ENCODE results near the gene MYEOV. TPM values are rescaled to one million over a fixed set of nuclear protein-coding genes. Genes with fewer than 3 reads are reported as not detected.

Gene MYEOV
- total and polyA plus RNA-seq, 4 donors: 0.79 to 0.90 TPM; not detected in 2

DNA sequence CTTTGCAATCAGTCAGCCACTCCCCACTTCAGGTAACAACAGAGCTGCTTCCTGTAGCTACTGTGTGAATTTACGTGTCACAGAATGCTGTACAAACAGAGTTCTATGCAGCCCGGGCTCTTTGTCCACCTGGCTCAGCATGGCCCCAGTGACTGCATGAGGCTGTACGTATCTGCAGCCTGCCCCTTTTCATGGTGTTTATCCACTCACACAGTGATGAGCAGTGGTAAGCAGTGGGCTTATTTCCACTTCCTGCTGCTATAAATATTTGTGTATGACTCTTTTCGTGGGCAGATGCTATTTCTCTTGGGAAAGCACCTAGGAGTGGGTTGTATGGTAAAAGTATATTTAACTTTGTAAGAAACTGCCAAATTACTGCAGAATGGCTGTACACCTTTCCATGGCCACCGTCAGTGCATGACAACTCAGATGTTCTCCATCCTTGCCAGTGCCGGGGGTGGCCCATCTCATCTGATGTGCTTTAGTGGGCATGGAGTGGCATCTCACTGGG lies 43.3 kb downstream of the MYEOV start:
- Histone ChIP-seq H3K9ac (ENCODE audit: low read depth in 1 of 2, low read length in 2 of 2) (no peak overlapping the region), H3K27ac (ENCODE audit: low read depth in 1 of 2, low read length in 2 of 2) (no peak overlapping the region)

DNA sequence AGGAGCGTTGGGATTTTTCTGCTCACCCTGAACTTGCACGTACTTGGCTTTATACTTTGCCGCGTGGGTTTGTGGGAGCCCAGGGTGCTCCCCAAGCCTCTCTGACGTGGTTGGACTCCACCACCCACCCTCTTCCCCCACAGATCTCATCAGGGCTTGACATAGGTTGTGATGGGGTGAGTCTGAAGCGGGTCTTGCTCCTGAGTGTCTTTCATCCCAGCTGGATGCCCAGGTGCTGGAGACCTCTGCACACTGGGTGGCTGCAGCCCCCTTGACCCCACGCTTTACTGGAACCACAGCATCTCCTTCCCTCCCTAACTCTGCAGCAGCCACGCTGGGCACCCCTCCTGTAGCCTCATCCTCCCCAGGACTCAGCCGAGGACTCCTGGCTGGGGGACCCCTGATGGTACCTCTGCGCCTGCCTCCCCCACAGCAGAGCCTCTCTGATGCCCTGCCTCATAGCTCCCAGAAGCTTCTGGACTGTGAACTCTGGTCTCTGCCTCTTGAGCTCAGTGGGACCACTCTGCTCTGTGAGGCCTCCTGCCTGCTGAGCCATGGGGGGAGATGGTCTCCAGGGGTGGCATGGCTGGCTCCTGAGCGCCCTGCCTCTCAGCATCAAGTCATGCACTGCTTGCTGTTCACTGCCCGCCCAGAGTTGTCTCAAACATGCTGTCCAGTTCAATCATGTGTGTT lies 45.2 kb downstream of the MYEOV start:
- WGBS: 94% methylated on average over 12 of the region's 12 CpGs
- Histone ChIP-seq H3K27me3 (ENCODE audit: control insufficient read depth in 4 of 4, insufficient read depth in 4 of 4, low read length in 3 of 4) (no peaks in the 10 kb centered on the region), H3K4me1 (ENCODE audit: control insufficient read depth in 4 of 4, insufficient read depth in 4 of 4, low read length in 3 of 4) (no peaks in the 10 kb centered on the region), H3K9ac (ENCODE audit: low read depth in 1 of 2, low read length in 2 of 2) (no peak overlapping the region), H3K36me3 (ENCODE audit: control insufficient read depth in 4 of 4, insufficient read depth in 3 of 4, low read depth in 1 of 4, low read length in 3 of 4) (no peaks in the 10 kb centered on the region), H3K27ac (ENCODE audit: low read depth in 1 of 2, low read length in 2 of 2) (no peak overlapping the region), H3K9me3 (ENCODE audit: control insufficient read depth in 4 of 4, low read length in 3 of 4) (no peaks in the 10 kb centered on the region), H3K4me3 (ENCODE audit: low read depth in 1 of 3, low read length in 3 of 3) (no peak overlapping the region)
- peak; percentile 25 for DNase-seq (ENCODE audit: low spot score)
- TF ChIP-seq, protein P1, sequence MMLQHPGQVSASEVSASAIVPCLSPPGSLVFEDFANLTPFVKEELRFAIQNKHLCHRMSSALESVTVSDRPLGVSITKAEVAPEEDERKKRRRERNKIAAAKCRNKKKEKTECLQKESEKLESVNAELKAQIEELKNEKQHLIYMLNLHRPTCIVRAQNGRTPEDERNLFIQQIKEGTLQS (IDR thresholded peaks at IDR 0.05): no peak
- TF ChIP-seq TAF1 (conservative IDR thresholded peaks at IDR 0.05) (no peak), YY1 (IDR thresholded peaks at IDR 0.05) (no peak), SP1 (IDR thresholded peaks at IDR 0.05) (no peak), EGR1 (IDR thresholded peaks at IDR 0.05; ENCODE audit: low read depth in 2 of 2) (no peak), HNF4G (IDR thresholded peaks at IDR 0.05) (no peak), JUND (IDR thresholded peaks at IDR 0.05) (no peak), RXRA (IDR thresholded peaks at IDR 0.05) (no peak), FOXA1 (IDR thresholded peaks at IDR 0.05) (no peak), RAD21 (IDR thresholded peaks at IDR 0.05) (no peak), HNF4A (conservative IDR thresholded peaks at IDR 0.05) (no peak), NR2F2 (IDR thresholded peaks at IDR 0.05) (no peak)
- TF ChIP-seq, protein P2, sequence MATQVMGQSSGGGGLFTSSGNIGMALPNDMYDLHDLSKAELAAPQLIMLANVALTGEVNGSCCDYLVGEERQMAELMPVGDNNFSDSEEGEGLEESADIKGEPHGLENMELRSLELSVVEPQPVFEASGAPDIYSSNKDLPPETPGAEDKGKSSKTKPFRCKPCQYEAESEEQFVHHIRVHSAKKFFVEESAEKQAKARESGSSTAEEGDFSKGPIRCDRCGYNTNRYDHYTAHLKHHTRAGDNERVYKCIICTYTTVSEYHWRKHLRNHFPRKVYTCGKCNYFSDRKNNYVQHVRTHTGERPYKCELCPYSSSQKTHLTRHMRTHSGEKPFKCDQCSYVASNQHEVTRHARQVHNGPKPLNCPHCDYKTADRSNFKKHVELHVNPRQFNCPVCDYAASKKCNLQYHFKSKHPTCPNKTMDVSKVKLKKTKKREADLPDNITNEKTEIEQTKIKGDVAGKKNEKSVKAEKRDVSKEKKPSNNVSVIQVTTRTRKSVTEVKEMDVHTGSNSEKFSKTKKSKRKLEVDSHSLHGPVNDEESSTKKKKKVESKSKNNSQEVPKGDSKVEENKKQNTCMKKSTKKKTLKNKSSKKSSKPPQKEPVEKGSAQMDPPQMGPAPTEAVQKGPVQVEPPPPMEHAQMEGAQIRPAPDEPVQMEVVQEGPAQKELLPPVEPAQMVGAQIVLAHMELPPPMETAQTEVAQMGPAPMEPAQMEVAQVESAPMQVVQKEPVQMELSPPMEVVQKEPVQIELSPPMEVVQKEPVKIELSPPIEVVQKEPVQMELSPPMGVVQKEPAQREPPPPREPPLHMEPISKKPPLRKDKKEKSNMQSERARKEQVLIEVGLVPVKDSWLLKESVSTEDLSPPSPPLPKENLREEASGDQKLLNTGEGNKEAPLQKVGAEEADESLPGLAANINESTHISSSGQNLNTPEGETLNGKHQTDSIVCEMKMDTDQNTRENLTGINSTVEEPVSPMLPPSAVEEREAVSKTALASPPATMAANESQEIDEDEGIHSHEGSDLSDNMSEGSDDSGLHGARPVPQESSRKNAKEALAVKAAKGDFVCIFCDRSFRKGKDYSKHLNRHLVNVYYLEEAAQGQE (IDR thresholded peaks at IDR 0.05): no peak
- TF ChIP-seq, protein P3, sequence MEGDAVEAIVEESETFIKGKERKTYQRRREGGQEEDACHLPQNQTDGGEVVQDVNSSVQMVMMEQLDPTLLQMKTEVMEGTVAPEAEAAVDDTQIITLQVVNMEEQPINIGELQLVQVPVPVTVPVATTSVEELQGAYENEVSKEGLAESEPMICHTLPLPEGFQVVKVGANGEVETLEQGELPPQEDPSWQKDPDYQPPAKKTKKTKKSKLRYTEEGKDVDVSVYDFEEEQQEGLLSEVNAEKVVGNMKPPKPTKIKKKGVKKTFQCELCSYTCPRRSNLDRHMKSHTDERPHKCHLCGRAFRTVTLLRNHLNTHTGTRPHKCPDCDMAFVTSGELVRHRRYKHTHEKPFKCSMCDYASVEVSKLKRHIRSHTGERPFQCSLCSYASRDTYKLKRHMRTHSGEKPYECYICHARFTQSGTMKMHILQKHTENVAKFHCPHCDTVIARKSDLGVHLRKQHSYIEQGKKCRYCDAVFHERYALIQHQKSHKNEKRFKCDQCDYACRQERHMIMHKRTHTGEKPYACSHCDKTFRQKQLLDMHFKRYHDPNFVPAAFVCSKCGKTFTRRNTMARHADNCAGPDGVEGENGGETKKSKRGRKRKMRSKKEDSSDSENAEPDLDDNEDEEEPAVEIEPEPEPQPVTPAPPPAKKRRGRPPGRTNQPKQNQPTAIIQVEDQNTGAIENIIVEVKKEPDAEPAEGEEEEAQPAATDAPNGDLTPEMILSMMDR (IDR thresholded peaks at IDR 0.05; ENCODE audit: low read depth, low read length, missing input control): no peak
- TF ChIP-seq, protein P4, sequence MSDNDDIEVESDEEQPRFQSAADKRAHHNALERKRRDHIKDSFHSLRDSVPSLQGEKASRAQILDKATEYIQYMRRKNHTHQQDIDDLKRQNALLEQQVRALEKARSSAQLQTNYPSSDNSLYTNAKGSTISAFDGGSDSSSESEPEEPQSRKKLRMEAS (IDR thresholded peaks at IDR 0.05): no peak
- TF ChIP-seq, protein P5, sequence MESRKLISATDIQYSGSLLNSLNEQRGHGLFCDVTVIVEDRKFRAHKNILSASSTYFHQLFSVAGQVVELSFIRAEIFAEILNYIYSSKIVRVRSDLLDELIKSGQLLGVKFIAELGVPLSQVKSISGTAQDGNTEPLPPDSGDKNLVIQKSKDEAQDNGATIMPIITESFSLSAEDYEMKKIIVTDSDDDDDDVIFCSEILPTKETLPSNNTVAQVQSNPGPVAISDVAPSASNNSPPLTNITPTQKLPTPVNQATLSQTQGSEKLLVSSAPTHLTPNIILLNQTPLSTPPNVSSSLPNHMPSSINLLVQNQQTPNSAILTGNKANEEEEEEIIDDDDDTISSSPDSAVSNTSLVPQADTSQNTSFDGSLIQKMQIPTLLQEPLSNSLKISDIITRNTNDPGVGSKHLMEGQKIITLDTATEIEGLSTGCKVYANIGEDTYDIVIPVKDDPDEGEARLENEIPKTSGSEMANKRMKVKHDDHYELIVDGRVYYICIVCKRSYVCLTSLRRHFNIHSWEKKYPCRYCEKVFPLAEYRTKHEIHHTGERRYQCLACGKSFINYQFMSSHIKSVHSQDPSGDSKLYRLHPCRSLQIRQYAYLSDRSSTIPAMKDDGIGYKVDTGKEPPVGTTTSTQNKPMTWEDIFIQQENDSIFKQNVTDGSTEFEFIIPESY (IDR thresholded peaks at IDR 0.05): no peak

More for the DNA sequence above, 43.3 kb downstream of the MYEOV start:
- Histone ChIP-seq H3K9me3 (ENCODE audit: control insufficient read depth in 4 of 4, low read length in 3 of 4) (no peaks in the 10 kb centered on the region), H3K36me3 (ENCODE audit: control insufficient read depth in 4 of 4, insufficient read depth in 3 of 4, low read depth in 1 of 4, low read length in 3 of 4) (no peaks in the 10 kb centered on the region), H3K4me3 (ENCODE audit: low read depth in 1 of 3, low read length in 3 of 3) (no peak overlapping the region), H3K4me1 (ENCODE audit: control insufficient read depth in 4 of 4, insufficient read depth in 4 of 4, low read length in 3 of 4) (no peaks in the 10 kb centered on the region), H3K27me3 (ENCODE audit: control insufficient read depth in 4 of 4, insufficient read depth in 4 of 4, low read length in 3 of 4) (no peaks in the 10 kb centered on the region)
- no peak for TF ChIP-seq TAF1 (conservative IDR thresholded peaks at IDR 0.05)
- TF ChIP-seq GABPA (IDR thresholded peaks at IDR 0.05 in 1 of 2, conservative IDR thresholded peaks at IDR 0.05 in 1 of 2): no peak
- TF ChIP-seq FOXA1 (IDR thresholded peaks at IDR 0.05): no peak
- TF ChIP-seq SP1 (IDR thresholded peaks at IDR 0.05): no peak
- WGBS: 70% methylated on average over 6 of the region's 6 CpGs
- peak; percentile 30 for DNase-seq (ENCODE audit: low spot score)
